H9 (cell line): Measurements from ENCODE around the gene SLC25A24. TPM values are rescaled to one million over a fixed set of nuclear protein-coding genes. Genes with fewer than 3 reads are reported as not detected.

ENCODE experiments used
- DNase-seq: peaks from one replicate; pipeline ENCODE4 v3.0.0-alpha.2; 2017
- H2AFZ ChIP-seq: one replicate; pipeline ENCODE4 v1.6.1; 2013; ENCODE audit warnings: mild to moderate bottlenecking, low read length, control low read depth, moderate library complexity
- H2AK5ac ChIP-seq: 2 replicates; pipeline ENCODE4 v1.6.1; 2013; ENCODE audit warnings: low read length, control low read depth, mixed read lengths; ENCODE audit not compliant: insufficient read length
- H2BK120ac ChIP-seq: one replicate; pipeline ENCODE4 v1.6.1; 2013; ENCODE audit warnings: low read depth, mild to moderate bottlenecking, low read length, control low read depth, inconsistent platforms; ENCODE audit not compliant: poor library complexity, severe bottlenecking
- H2BK12ac ChIP-seq: 2 replicates; pipeline ENCODE4 v1.6.1; 2013; ENCODE audit warnings: low read length, control low read depth, mixed read lengths, low read depth; ENCODE audit not compliant: insufficient read length
- H2BK15ac ChIP-seq: 2 replicates; pipeline ENCODE4 v1.6.1; 2013; ENCODE audit warnings: low read depth, low read length, control low read depth
- H2BK20ac ChIP-seq: one replicate; pipeline ENCODE4 v1.6.1; 2013; ENCODE audit warnings: low read depth, mild to moderate bottlenecking, low read length, control low read depth, inconsistent platforms; ENCODE audit not compliant: poor library complexity, severe bottlenecking
- H2BK5ac ChIP-seq: 2 replicates; pipeline ENCODE4 v1.6.1; 2013; ENCODE audit warnings: low read length, control low read depth, mixed read lengths; ENCODE audit not compliant: insufficient read length
- H3K14ac ChIP-seq: 2 replicates; pipeline ENCODE4 v1.6.1; 2013; ENCODE audit warnings: low read length, control low read depth; ENCODE audit not compliant: insufficient read depth
- H3K18ac ChIP-seq: 2 replicates; pipeline ENCODE4 v1.6.1; 2013; ENCODE audit warnings: low read depth, mild to moderate bottlenecking, mixed read lengths, low read length, control low read depth; ENCODE audit not compliant: insufficient read length
- H3K23ac ChIP-seq: 2 replicates; pipeline ENCODE4 v1.6.1; 2013; ENCODE audit warnings: low read length, control low read depth, mixed read lengths, low read depth; ENCODE audit not compliant: insufficient read length
- H3K23me2 ChIP-seq: 2 replicates; pipeline ENCODE4 v1.6.1; 2013; ENCODE audit warnings: low read depth, mild to moderate bottlenecking, mixed read lengths, low read length, control low read depth; ENCODE audit not compliant: insufficient read length, poor library complexity, severe bottlenecking
- H3K27ac ChIP-seq: 2 replicates; pipeline ENCODE4 v1.5.1; 2013; ENCODE audit warnings: low read length, control low read depth, mixed read lengths, low read depth; ENCODE audit not compliant: insufficient read length
- H3K27me3 ChIP-seq: 2 replicates; pipeline ENCODE4 v1.6.1; 2013; ENCODE audit warnings: low read length, control low read depth, inconsistent platforms; ENCODE audit not compliant: insufficient read depth
- H3K4ac ChIP-seq: 2 replicates; pipeline ENCODE4 v1.6.1; 2013; ENCODE audit warnings: low read depth, mild to moderate bottlenecking, control low read depth, inconsistent platforms, low read length, moderate library complexity
- H3K4me1 ChIP-seq: 2 replicates; pipeline ENCODE4 v1.6.1; 2013; ENCODE audit warnings: low read length, control low read depth, inconsistent platforms; ENCODE audit not compliant: insufficient read depth
- H3K4me2 ChIP-seq: 2 replicates; pipeline ENCODE4 v1.6.1; 2013; ENCODE audit warnings: low read length, control low read depth, mixed read lengths; ENCODE audit not compliant: insufficient read length, insufficient read depth
- H3K56ac ChIP-seq: 2 replicates; pipeline ENCODE4 v1.6.1; 2013; ENCODE audit warnings: low read depth, mild to moderate bottlenecking, mixed read lengths, low read length, control low read depth; ENCODE audit not compliant: insufficient read length
- H3K79me1 ChIP-seq: 2 replicates; pipeline ENCODE4 v1.6.1; 2013; ENCODE audit warnings: low read depth, mild to moderate bottlenecking, moderate library complexity, low read length, control low read depth, inconsistent platforms; ENCODE audit not compliant: insufficient read depth, poor library complexity, severe bottlenecking
- H3K79me2 ChIP-seq: 2 replicates; pipeline ENCODE4 v1.6.1; 2013; ENCODE audit warnings: low read length, control low read depth, inconsistent platforms; ENCODE audit not compliant: insufficient read depth
- H3K9ac ChIP-seq: 2 replicates; pipeline ENCODE4 v1.6.1; 2013; ENCODE audit warnings: low read length, control low read depth, mixed read lengths; ENCODE audit not compliant: insufficient read length; ENCODE audit errors: extremely low read depth
- H3K9me3 ChIP-seq: one replicate; pipeline ENCODE4 v1.6.1; 2013; ENCODE audit warnings: low read depth, low read length, inconsistent platforms; ENCODE audit not compliant: control insufficient read depth
- H3T11ph ChIP-seq: one replicate; pipeline ENCODE4 v1.6.1; 2013; ENCODE audit warnings: mild to moderate bottlenecking, low read length, control low read depth, inconsistent platforms
- H4K20me1 ChIP-seq: one replicate; pipeline ENCODE4 v1.6.1; 2013; ENCODE audit not compliant: control insufficient read depth, insufficient read length, insufficient read depth
- H4K5ac ChIP-seq: 2 replicates; pipeline ENCODE4 v1.6.1; 2013; ENCODE audit warnings: low read depth, mild to moderate bottlenecking, mixed read lengths, low read length, control low read depth; ENCODE audit not compliant: insufficient read length
- H4K8ac ChIP-seq: replicated peaks from 2 replicates; pipeline ENCODE4 v1.6.1; 2013; ENCODE audit warnings: low read length, control low read depth, mixed read lengths, low read depth; ENCODE audit not compliant: insufficient read length
- H4K91ac ChIP-seq: 2 replicates; pipeline ENCODE4 v1.6.1; 2013; ENCODE audit warnings: low read depth, mild to moderate bottlenecking, moderate library complexity, mixed read lengths, low read length, control low read depth; ENCODE audit not compliant: insufficient read length
- H3K27ac Mint-ChIP-seq, 3 experiments: 2 replicates in 2 of 3; 3 replicates in 1 of 3; pipeline ENCODE4 v1.8.0; 2020 to 2021; ENCODE audit warnings: mixed read lengths in 3 of 3, mild to moderate bottlenecking in 1 of 3, moderate library complexity in 1 of 3
- H3K27me3 Mint-ChIP-seq: 2 replicates; pipeline ENCODE4 v1.8.0; 2021; ENCODE audit warnings: low read depth, mild to moderate bottlenecking, moderate library complexity, mixed read lengths
- H3K36me3 Mint-ChIP-seq, 3 experiments: 2 replicates in 2 of 3; 3 replicates in 1 of 3; pipeline ENCODE4 v1.8.0; 2020 to 2021; ENCODE audit warnings: low read depth in 3 of 3, mixed read lengths in 3 of 3; ENCODE audit not compliant: insufficient read depth in 1 of 3
- H3K4me1 Mint-ChIP-seq, 2 experiments: 2 replicates each; pipeline ENCODE4 v1.8.0; 2020; ENCODE audit warnings: mixed read lengths in 2 of 2
- H3K4me3 Mint-ChIP-seq, 2 experiments: 2 replicates in 1 of 2; 3 replicates in 1 of 2; pipeline ENCODE4 v1.8.0; 2020 to 2021; ENCODE audit warnings: mild to moderate bottlenecking in 2 of 2, mixed read lengths in 2 of 2, moderate library complexity in 1 of 2
- H3K9me3 Mint-ChIP-seq, 2 experiments: 2 replicates in 1 of 2; 3 replicates in 1 of 2; pipeline ENCODE4 v1.8.0; 2020; ENCODE audit warnings: mild to moderate bottlenecking in 2 of 2, mixed read lengths in 2 of 2, moderate library complexity in 1 of 2
- WGBS: extraction: QIAGEN DNeasy Blood & Tissue Kit; methylation state at CpG from one replicate; pipeline ENCODE4 v1.1.7; 2013; ENCODE audit warnings: missing lambda C conversion rate, low lambda C conversion rate, mixed read lengths; ENCODE audit not compliant: insufficient read length; ENCODE audit errors: extremely low coverage; 5-methylcytosine and 5-hydroxymethylcytosine counted together
- total RNA-seq: library from RNA; stranded (reverse); gene quantifications from 2 replicates; pipeline ENCODE4 v1.2.1, GENCODE V29; 2021
- TF ChIP-seq, protein P1 (sequence below): fragments of 200-600 bp; sonication (generic); conservative IDR thresholded peaks from 3 replicates; pipeline ENCODE4 v1.8.0; 2021; ENCODE audit warnings: antibody characterized with exemption, mild to moderate bottlenecking

Gene SLC25A24
- total RNA-seq, 1 experiment from 2014 or later = 35.1 TPM

DNA sequence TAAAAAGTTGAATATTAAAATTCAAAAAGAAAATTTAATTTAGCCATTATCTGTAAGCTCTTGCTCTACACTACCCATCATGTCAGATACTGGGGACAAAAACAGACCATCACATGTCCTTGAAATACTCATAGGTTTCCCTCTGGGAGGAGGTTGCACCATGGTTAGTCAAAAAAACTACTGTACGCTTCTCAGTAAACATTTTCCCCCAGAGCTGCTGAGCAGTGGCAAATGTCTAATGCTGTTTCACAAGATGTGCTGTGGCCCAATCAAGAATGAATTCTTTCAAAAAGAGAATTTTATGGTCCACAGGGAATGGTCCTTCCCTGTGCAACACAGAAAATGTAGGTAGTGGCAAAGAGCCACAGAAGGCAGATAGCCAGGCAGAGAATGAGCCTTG is 6.1 kb downstream of the SLC25A24 start:
- H4K91ac ChIP-seq = no peak overlapping the region
- H2BK5ac ChIP-seq = no peak overlapping the region
- H3K23me2 ChIP-seq = no peaks in the 10 kb centered on the region
- DNase-seq = no peak
- no peak overlapping the region for H3K23ac ChIP-seq
- Mint-ChIP-seq H3K27me3 (no peaks in the 10 kb centered on the region), H3K9me3 (peaks cover 0 to 3% of the 10 kb centered on the region in 2 experiments; a peak in 2 of 5 replicates), H3K27ac (no peak overlapping the region), H3K4me1 (peaks cover 16 to 26% of the 10 kb centered on the region in 2 experiments), H3K4me3 (no peak overlapping the region), H3K36me3 (peaks cover 17 to 59% (median 33%) of the 10 kb centered on the region in 3 experiments)
- no peak overlapping the region for H2BK20ac ChIP-seq
- H2BK15ac ChIP-seq = no peak overlapping the region
- no peak overlapping the region for H2AK5ac ChIP-seq
- WGBS = no CpG with 5 or more reads among the region's 1 CpG
- H3K56ac ChIP-seq = no peak overlapping the region
- H3K79me2 ChIP-seq = peaks cover 10% of the 10 kb centered on the region; the same call in 1 of the 2 replicates
- no peaks in the 10 kb centered on the region for H3K27me3 ChIP-seq
- peaks cover 10% of the 10 kb centered on the region for H3K79me1 ChIP-seq
- no peaks in the 10 kb centered on the region for H4K20me1 ChIP-seq
- no peaks in the 10 kb centered on the region for H3K9me3 ChIP-seq
- no peak overlapping the region for H3K14ac ChIP-seq
- no peak overlapping the region for H4K8ac ChIP-seq
- H3K4me1 ChIP-seq = peaks cover 7% of the 10 kb centered on the region
- no peak overlapping the region for H3K27ac ChIP-seq
- no peak overlapping the region for H4K5ac ChIP-seq
- no peak overlapping the region for H2BK12ac ChIP-seq
- H3T11ph ChIP-seq = no peak overlapping the region
- H3K4me2 ChIP-seq = no peak overlapping the region
- no peak overlapping the region for H3K9ac ChIP-seq
- TF ChIP-seq, protein P1, sequence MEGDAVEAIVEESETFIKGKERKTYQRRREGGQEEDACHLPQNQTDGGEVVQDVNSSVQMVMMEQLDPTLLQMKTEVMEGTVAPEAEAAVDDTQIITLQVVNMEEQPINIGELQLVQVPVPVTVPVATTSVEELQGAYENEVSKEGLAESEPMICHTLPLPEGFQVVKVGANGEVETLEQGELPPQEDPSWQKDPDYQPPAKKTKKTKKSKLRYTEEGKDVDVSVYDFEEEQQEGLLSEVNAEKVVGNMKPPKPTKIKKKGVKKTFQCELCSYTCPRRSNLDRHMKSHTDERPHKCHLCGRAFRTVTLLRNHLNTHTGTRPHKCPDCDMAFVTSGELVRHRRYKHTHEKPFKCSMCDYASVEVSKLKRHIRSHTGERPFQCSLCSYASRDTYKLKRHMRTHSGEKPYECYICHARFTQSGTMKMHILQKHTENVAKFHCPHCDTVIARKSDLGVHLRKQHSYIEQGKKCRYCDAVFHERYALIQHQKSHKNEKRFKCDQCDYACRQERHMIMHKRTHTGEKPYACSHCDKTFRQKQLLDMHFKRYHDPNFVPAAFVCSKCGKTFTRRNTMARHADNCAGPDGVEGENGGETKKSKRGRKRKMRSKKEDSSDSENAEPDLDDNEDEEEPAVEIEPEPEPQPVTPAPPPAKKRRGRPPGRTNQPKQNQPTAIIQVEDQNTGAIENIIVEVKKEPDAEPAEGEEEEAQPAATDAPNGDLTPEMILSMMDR = no peak
- no peak overlapping the region for H2AFZ ChIP-seq
- H3K18ac ChIP-seq = no peak overlapping the region
- no peak overlapping the region for H3K4ac ChIP-seq
- H2BK120ac ChIP-seq = no peak overlapping the region
